GM12878 (cell line): Measurements from ENCODE around the gene FAM131B. TPM values are rescaled to one million over a fixed set of nuclear protein-coding genes. Genes with fewer than 3 reads are reported as not detected.

Source experiments
- ATAC-seq: fragments of 200-7000 bp; cut with Tn5 transposase; 3 replicates; pipeline ENCODE4 v1.9.1; 2020; ENCODE audit warnings: mild to moderate bottlenecking, moderate library complexity
- BruUV-seq: library from RNA; stranded (reverse); fragments of 400-500 nt; replicated peaks from 2 replicates; lab custom pipeline; 2021; lab: Mats Ljungman, UMichigan
- CTCF ChIA-PET: fragments of 300-600 bp; sonication (Branson Sonifier 250); formaldehyde crosslinking; extraction: SDS; loops from one replicate; lab custom pipeline; 2021; ENCODE audit warnings: inconsistent platforms; lab: Yijun Ruan, JAX
- POLR2A ChIA-PET: fragments of 350-600 bp; formaldehyde crosslinking; extraction: SDS; loops from one replicate; lab custom pipeline; 2021; ENCODE audit warnings: inconsistent platforms; lab: Charles Lee
- RAD21 ChIA-PET: fragments of 300-600 bp; sonication (Branson Sonifier 250); formaldehyde crosslinking; loops from one replicate; lab custom pipeline; 2023; ENCODE audit warnings: antibody characterized with exemption; ENCODE audit not compliant: unreplicated experiment; lab: Charles Lee
- SMC1A ChIA-PET: fragments of 300-600 bp; sonication (Branson Sonifier 250); formaldehyde crosslinking; loops from one replicate; lab custom pipeline; 2023; ENCODE audit not compliant: unreplicated experiment, uncharacterized antibody; lab: Charles Lee
- DNase-seq: peaks from one replicate; pipeline ENCODE4 v3.0.0-alpha.2; 2011; ENCODE audit warnings: low read depth, low spot score
- FAIRE-seq: peaks from 3 replicates; lab custom pipeline; 2011; peaks lifted over from hg19 to GRCh38; lab: Jason Lieb, UNC
- H2AFZ ChIP-seq: 2 replicates; pipeline ENCODE4 v1.6.0; 2011; ENCODE audit warnings: low read depth, low read length, control low read depth; ENCODE audit not compliant: control insufficient read depth
- H3K27ac ChIP-seq: 2 replicates; pipeline ENCODE4 v1.5.1; 2011; ENCODE audit warnings: control low read depth; ENCODE audit not compliant: control insufficient read depth, insufficient read depth
- H3K27me3 ChIP-seq, 2 experiments: replicated peaks in 1 of 2; 2 replicates each; pipeline versions ENCODE4 v1.6.0 to v1.6.1; 2011; ENCODE audit warnings: low read length in 1 of 2; ENCODE audit not compliant: control insufficient read depth in 2 of 2, insufficient read depth in 2 of 2
- H3K36me3 ChIP-seq, 2 experiments: 2 replicates each; pipeline ENCODE4 v1.5.1; 2011; ENCODE audit warnings: low read length in 1 of 2; ENCODE audit not compliant: control insufficient read depth in 2 of 2, insufficient read depth in 2 of 2
- H3K4me1 ChIP-seq: 2 replicates; pipeline ENCODE4 v1.6.1; 2011; ENCODE audit warnings: mild to moderate bottlenecking, low read length, moderate library complexity, mixed read lengths; ENCODE audit not compliant: control insufficient read depth, insufficient read depth
- H3K4me2 ChIP-seq: 2 replicates; pipeline ENCODE4 v1.6.0; 2011; ENCODE audit warnings: control low read depth; ENCODE audit not compliant: control insufficient read depth, insufficient read depth
- H3K4me3 ChIP-seq: fragments of 200-600 bp; sonication (generic); 2 replicates; pipeline ENCODE4 v1.5.1; 2016
- H3K79me2 ChIP-seq: 2 replicates; pipeline ENCODE4 v1.6.0; 2011; ENCODE audit warnings: low read length; ENCODE audit not compliant: control insufficient read depth, insufficient read depth
- H3K9ac ChIP-seq: 2 replicates; pipeline ENCODE4 v1.8.0; 2011; ENCODE audit warnings: low read length, control low read depth, mixed read lengths; ENCODE audit not compliant: control insufficient read depth, insufficient read depth
- H3K9me3 ChIP-seq: replicated peaks from 3 replicates; pipeline ENCODE4 v1.5.1; 2011; ENCODE audit warnings: mild to moderate bottlenecking, low read length; ENCODE audit not compliant: control insufficient read depth, insufficient read depth
- H4K20me1 ChIP-seq: 2 replicates; pipeline ENCODE4 v1.6.0; 2011; ENCODE audit not compliant: control insufficient read depth, insufficient read depth
- BMI1 ChIP-seq: fragments of 450-650 bp; IDR thresholded peaks from 2 replicates; pipeline ENCODE4 v1.6.1; 2016; ENCODE audit warnings: mild to moderate bottlenecking, moderate library complexity, borderline replicate concordance
- CBFB ChIP-seq: IDR thresholded peaks from 2 replicates; pipeline ENCODE4 v1.6.1; 2016; ENCODE audit warnings: antibody characterized with exemption, low read depth
- CEBPB ChIP-seq, 2 experiments: fragments of 150-350 bp in 1 of 2; IDR thresholded peaks; 2 replicates each; pipeline ENCODE4 v1.6.1; 2012 to 2014; ENCODE audit warnings: low read depth in 2 of 2, low read length in 2 of 2, borderline replicate concordance in 1 of 2, inconsistent platforms in 1 of 2
- GABPA ChIP-seq: IDR thresholded peaks from 2 replicates; pipeline ENCODE4 v1.6.1; 2014; ENCODE audit warnings: antibody characterized with exemption, low read depth, mild to moderate bottlenecking, inconsistent platforms
- HCFC1 ChIP-seq: fragments of 150-350 bp; IDR thresholded peaks from 2 replicates; pipeline ENCODE4 v1.6.1; 2014; ENCODE audit warnings: low read length
- MXI1 ChIP-seq: fragments of 150-350 bp; IDR thresholded peaks from 2 replicates; pipeline ENCODE4 v1.6.1; 2011; ENCODE audit warnings: low read depth, mild to moderate bottlenecking, inconsistent platforms, low read length, improper control_type of control experiment
- NBN ChIP-seq: fragments of 450-650 bp; IDR thresholded peaks from 2 replicates; pipeline ENCODE4 v1.6.1; 2016
- NR2C1 ChIP-seq: fragments of 450-650 bp; IDR thresholded peaks from 2 replicates; pipeline ENCODE4 v1.6.1; 2017; ENCODE audit warnings: antibody characterized with exemption, mild to moderate bottlenecking, moderate library complexity
- NRF1 ChIP-seq: conservative IDR thresholded peaks from 2 replicates; pipeline ENCODE4 v1.6.1; 2011; ENCODE audit warnings: mild to moderate bottlenecking, low read depth, low read length, improper control_type of control experiment
- PAX8 ChIP-seq: fragments of 450-650 bp; IDR thresholded peaks from 2 replicates; pipeline ENCODE4 v1.6.1; 2017; ENCODE audit warnings: mild to moderate bottlenecking, moderate library complexity
- RUNX3 ChIP-seq: IDR thresholded peaks from 2 replicates; pipeline ENCODE4 v1.6.1; 2012; ENCODE audit warnings: low read length, inconsistent platforms
- SRF ChIP-seq, 2 experiments: IDR thresholded peaks; 2 replicates each; pipeline ENCODE4 v1.6.1; 2011; ENCODE audit warnings: low read depth in 2 of 2, low read length in 2 of 2, mild to moderate bottlenecking in 1 of 2, moderate library complexity in 1 of 2
- STAT1 ChIP-seq: fragments of 450-650 bp; conservative IDR thresholded peaks from 2 replicates; pipeline ENCODE4 v1.6.1; 2014; ENCODE audit warnings: antibody characterized with exemption, mild to moderate bottlenecking
- TAF1 ChIP-seq: IDR thresholded peaks from 2 replicates; pipeline ENCODE4 v1.6.1; 2011; ENCODE audit warnings: mild to moderate bottlenecking, low read depth, low read length, borderline replicate concordance
- TBL1XR1 ChIP-seq: IDR thresholded peaks from 2 replicates; pipeline ENCODE4 v1.6.1; 2012; ENCODE audit warnings: low read depth, low read length, improper control_type of control experiment
- TCF3 ChIP-seq: IDR thresholded peaks from 2 replicates; pipeline ENCODE4 v1.6.1; 2012; ENCODE audit warnings: low read depth, mild to moderate bottlenecking, low read length, borderline replicate concordance; ENCODE audit not compliant: insufficient read depth
- WRNIP1 ChIP-seq: IDR thresholded peaks from 2 replicates; pipeline ENCODE4 v1.6.1; 2011; ENCODE audit warnings: low read depth, low read length, improper control_type of control experiment, borderline replicate concordance
- ZNF24 ChIP-seq: fragments of 450-650 bp; IDR thresholded peaks from 2 replicates; pipeline ENCODE4 v1.6.1; 2017; ENCODE audit warnings: antibody characterized with exemption, mild to moderate bottlenecking
- WGBS: methylation state at CpG from one replicate; pipeline ENCODE4 v1.1.6; 2016; ENCODE audit warnings: low lambda C conversion rate; ENCODE audit not compliant: insufficient replicate concordance, insufficient coverage; ENCODE audit errors: missing lambda C conversion rate; 5-methylcytosine and 5-hydroxymethylcytosine counted together
- in situ Hi-C: fragments of 300-500 bp; cut with MboI; formaldehyde crosslinking; loops from 9 replicates; pipeline ENCODE4 v1.14.3; 2018; ENCODE audit warnings: mixed read lengths
- intact Hi-C: fragments of 100-400 bp; cut with micrococcal nuclease; formaldehyde crosslinking; loops from one replicate; pipeline ENCODE4 v1.14.2; 2022; ENCODE audit not compliant: unreplicated experiment
- polyA plus RNA-seq, 11 experiments: library from polyadenylated mRNA; depleted of rRNA in 4 of 11; unstranded in 6 of 11; stranded (reverse) in 5 of 11; fragments of >200 nt; fragmentation: Nextera tagmentation in 4 of 11; fragmentation: Illumina TruSeq in 1 of 11; extraction: Ambion mirVana in 4 of 11; extraction: Trizol in 1 of 11; gene quantifications; 1 replicate in 1 of 11; 2 replicates in 10 of 11; pipeline versions ENCODE4 v1.2.1 to v1.2.3, GENCODE V29; 2011 to 2016; ENCODE audit warnings: inconsistent platforms in 2 of 11, missing spikeins in 2 of 11, low read depth in 1 of 11
- total RNA-seq, 4 experiments: library from RNA; depleted of rRNA in 3 of 4; stranded (reverse); fragments of >200 nt in 3 of 4; fragmentation: Illumina TruSeq in 1 of 4; extraction: Trizol in 1 of 4; gene quantifications; 2 replicates each; pipeline versions ENCODE4 v1.2.1 to v1.2.3, GENCODE V29; 2013 to 2021
- TF ChIP-seq, protein P1 (sequence below): IDR thresholded peaks from 2 replicates; pipeline ENCODE4 v1.6.1; 2011; ENCODE audit warnings: borderline replicate concordance, low read depth, mild to moderate bottlenecking, moderate library complexity, mixed read lengths, low read length; ENCODE audit not compliant: insufficient read depth; ENCODE audit errors: extremely low read length
- TF ChIP-seq, protein P2 (sequence below): fragments of 450-650 bp; formaldehyde crosslinking; IDR thresholded peaks from 2 replicates; pipeline ENCODE4 v1.4.0; 2022; ENCODE audit warnings: mild to moderate bottlenecking, moderate library complexity

The FAM131B gene
- total and polyA plus RNA-seq, 10 of the 15 experiments (the other 5 are each of a cell fraction or from before 2014, with no cell fraction given), result 0.03 to 0.05 TPM; not detected in 8

DNA sequence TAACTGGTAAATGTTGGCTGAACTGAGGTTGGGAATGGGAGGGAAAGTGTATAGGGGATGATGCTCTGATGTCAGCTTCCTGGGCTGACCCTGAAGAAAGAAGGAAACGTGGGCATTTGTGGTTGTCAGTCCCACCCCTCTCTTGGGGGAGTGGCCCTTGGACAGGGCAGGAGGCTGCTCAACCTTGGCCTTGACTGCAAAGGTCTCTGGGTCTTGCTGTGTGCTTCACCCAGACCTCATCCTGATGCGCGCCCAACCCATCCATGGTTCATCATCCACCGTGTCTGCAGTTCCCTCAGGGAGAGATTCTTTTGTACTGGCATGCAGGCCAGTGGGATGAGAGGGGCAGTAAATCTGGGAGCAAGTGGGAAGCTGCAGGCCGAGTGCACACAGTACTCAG is 13.9 kb upstream of the FAM131B start:
- no peak overlapping the region for H3K27ac ChIP-seq
- in situ Hi-C loops, result no loop called here
- WGBS, result 65% methylated on average over 5 of the region's 5 CpGs
- no peaks in the 10 kb centered on the region for H4K20me1 ChIP-seq
- no peak overlapping the region for H3K4me3 ChIP-seq
- H3K4me1 ChIP-seq, result peaks cover 12% of the 10 kb centered on the region
- CTCF ChIA-PET, result interaction anchor here (3.5 kb wide), 1 partner anchor 40 kb away, joined by 12 read pairs; no protein-coding TSS in a partner anchor
- no peak overlapping the region for H2AFZ ChIP-seq
- TF ChIP-seq NR2C1 (no peak), CEBPB (IDR thresholded peaks at IDR 0.05; ENCODE audit: borderline replicate concordance in 1 of 2, low read depth in 2 of 2, low read length in 2 of 2) (no peak), RUNX3 (no peak), MXI1 (no peak), TCF3 (no peak), STAT1 (no peak), SRF (IDR thresholded peaks at IDR 0.05; ENCODE audit: low read depth in 2 of 2, low read length in 2 of 2) (no peak), PAX8 (no peak), WRNIP1 (no peak), TBL1XR1 (no peak), NRF1 (no peak), BMI1 (no peak), NBN (no peak), GABPA (no peak), TAF1 (no peak), HCFC1 (no peak), CBFB (no peak), ZNF24 (no peak)
- TF ChIP-seq, protein P1, sequence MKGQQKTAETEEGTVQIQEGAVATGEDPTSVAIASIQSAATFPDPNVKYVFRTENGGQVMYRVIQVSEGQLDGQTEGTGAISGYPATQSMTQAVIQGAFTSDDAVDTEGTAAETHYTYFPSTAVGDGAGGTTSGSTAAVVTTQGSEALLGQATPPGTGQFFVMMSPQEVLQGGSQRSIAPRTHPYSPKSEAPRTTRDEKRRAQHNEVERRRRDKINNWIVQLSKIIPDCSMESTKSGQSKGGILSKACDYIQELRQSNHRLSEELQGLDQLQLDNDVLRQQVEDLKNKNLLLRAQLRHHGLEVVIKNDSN, result no peak
- TF ChIP-seq, protein P2, sequence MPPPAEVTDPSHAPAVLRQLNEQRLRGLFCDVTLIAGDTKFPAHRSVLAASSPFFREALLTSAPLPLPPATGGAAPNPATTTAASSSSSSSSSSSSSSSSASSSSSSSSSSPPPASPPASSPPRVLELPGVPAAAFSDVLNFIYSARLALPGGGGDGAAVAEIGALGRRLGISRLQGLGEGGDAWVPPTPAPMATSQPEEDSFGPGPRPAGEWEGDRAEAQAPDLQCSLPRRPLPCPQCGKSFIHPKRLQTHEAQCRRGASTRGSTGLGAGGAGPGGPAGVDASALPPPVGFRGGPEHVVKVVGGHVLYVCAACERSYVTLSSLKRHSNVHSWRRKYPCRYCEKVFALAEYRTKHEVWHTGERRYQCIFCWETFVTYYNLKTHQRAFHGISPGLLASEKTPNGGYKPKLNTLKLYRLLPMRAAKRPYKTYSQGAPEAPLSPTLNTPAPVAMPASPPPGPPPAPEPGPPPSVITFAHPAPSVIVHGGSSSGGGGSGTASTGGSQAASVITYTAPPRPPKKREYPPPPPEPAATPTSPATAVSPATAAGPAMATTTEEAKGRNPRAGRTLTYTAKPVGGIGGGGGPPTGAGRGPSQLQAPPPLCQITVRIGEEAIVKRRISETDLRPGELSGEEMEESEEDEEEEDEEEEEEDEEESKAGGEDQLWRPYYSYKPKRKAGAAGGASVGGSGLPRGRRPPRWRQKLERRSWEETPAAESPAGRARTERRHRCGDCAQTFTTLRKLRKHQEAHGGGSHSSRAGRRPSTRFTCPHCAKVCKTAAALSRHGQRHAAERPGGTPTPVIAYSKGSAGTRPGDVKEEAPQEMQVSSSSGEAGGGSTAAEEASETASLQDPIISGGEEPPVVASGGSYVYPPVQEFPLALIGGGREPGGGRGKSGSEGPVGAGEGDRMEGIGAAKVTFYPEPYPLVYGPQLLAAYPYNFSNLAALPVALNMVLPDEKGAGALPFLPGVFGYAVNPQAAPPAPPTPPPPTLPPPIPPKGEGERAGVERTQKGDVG, result no peak
- TF ChIP-seq, all 136 proteins: peak for 0
- ChIA-PET POLR2A (no interaction called here), RAD21 (no interaction called here), SMC1A (no interaction called here)
- Histone ChIP-seq H3K9ac (no peak overlapping the region), H3K4me2 (no peak overlapping the region), H3K9me3 (no peaks in the 10 kb centered on the region), H3K27me3 (no peaks in the 10 kb centered on the region), H3K36me3 (no peaks in the 10 kb centered on the region), H3K79me2 (peaks cover 10% of the 10 kb centered on the region)
- FAIRE-seq, result no peak
- no peak for ATAC-seq
- BruUV-seq, result no TSS peak
- no peak for DNase-seq
- intact Hi-C loops, result no loop called here
